Kidney (tissue), 14 donors: ENCODE results near the gene NEUROG2. TPM values are rescaled to one million over a fixed set of nuclear protein-coding genes. Genes with fewer than 3 reads are reported as not detected.

Source experiments
- DNase-seq, 5 donors: peaks; one replicate each; pipeline ENCODE4 v3.0.0-alpha.2; 2013 to 2020
- FAIRE-seq: peaks from 2 replicates; lab custom pipeline; 2012; peaks lifted over from hg19 to GRCh38; lab: Jason Lieb, UNC
- H3K27ac ChIP-seq, 2 donors: one replicate each; pipeline ENCODE4 v1.7.0; 2013; ENCODE audit warnings: low read depth in 2 of 2, low read length in 2 of 2, inconsistent platforms in 1 of 2
- H3K27me3 ChIP-seq: one replicate; pipeline ENCODE4 v1.7.1; 2013; ENCODE audit warnings: low read length, inconsistent platforms; ENCODE audit not compliant: control insufficient read depth, insufficient read depth
- H3K36me3 ChIP-seq, 3 donors: one replicate each; pipeline versions ENCODE4 v1.7.0 to v1.7.1; 2013; ENCODE audit warnings: low read length in 3 of 3, control low read depth in 1 of 3, inconsistent platforms in 1 of 3; ENCODE audit not compliant: insufficient read depth in 3 of 3, control insufficient read depth in 2 of 3
- H3K4me1 ChIP-seq, 3 donors: one replicate each; pipeline versions ENCODE4 v1.7.0 to v1.7.1; 2013; ENCODE audit warnings: low read length in 3 of 3, inconsistent platforms in 1 of 3, low read depth in 1 of 3; ENCODE audit not compliant: control insufficient read depth in 2 of 3, insufficient read depth in 2 of 3
- H3K4me3 ChIP-seq, 3 donors: one replicate each; pipeline versions ENCODE4 v1.7.0 to v1.8.1; 2013; ENCODE audit warnings: low read length in 3 of 3, control low read depth in 1 of 3, inconsistent platforms in 1 of 3
- H3K9ac ChIP-seq, 3 donors: one replicate each; pipeline versions ENCODE4 v1.7.0 to v1.7.1; 2013; ENCODE audit warnings: low read length in 3 of 3, control low read depth in 1 of 3, inconsistent platforms in 1 of 3
- H3K9me3 ChIP-seq, 3 donors: one replicate each; pipeline versions ENCODE4 v1.7.0 to v1.7.1; 2013; ENCODE audit warnings: low read length in 3 of 3, control low read depth in 1 of 3, inconsistent platforms in 1 of 3; ENCODE audit not compliant: control insufficient read depth in 2 of 3, insufficient read depth in 1 of 3
- CTCF ChIP-seq: IDR thresholded peaks from 3 replicates; pipeline ENCODE4 v1.5.1; 2012; ENCODE audit warnings: mild to moderate bottlenecking, moderate library complexity, borderline replicate concordance; ENCODE audit not compliant: insufficient read depth; ENCODE audit errors: extremely low read depth
- intact Hi-C: fragments of 100-400 bp; cut with DNase I; formaldehyde crosslinking; loops from one replicate; pipeline ENCODE4 v1.11.1; 2022
- polyA plus RNA-seq: library from polyadenylated mRNA; stranded (reverse); fragments of 350-450 nt; fragmentation: Illumina TruSeq; extraction: RNeasy Lipid Tissue Mini Kit (QIAGEN cat#74804); gene quantifications from one replicate; pipeline ENCODE4 v1.2.3, GENCODE V29; 2014; ENCODE audit warnings: low read depth, low replicate concordance; ENCODE audit not compliant: insufficient read depth
- total RNA-seq: library from RNA; stranded (reverse); fragmentation: NEBNext Ultra II Directional; extraction: Animal tissue kit (Norgen Biotek cat#: 25700); gene quantifications from one replicate; pipeline ENCODE4 v1.2.1, GENCODE V29; 2021
- donor health status: control.
- donor health status: control.
- donor health status: control.
- donor health status: control.
- donor health status: control.
- donor health status: DM: yes; HTN: yes; CAD: no.
- donor health status: Normal renal cell carcinoma (clear cell type).

Gene NEUROG2
- total and polyA plus RNA-seq, 2 donors from 2014 or later: not detected

- peaks cover 76% of the 10 kb centered on the region for H3K27me3 ChIP-seq
- no peak for FAIRE-seq
- intact Hi-C loops: no loop called here
- no peak overlapping the region for H3K27ac ChIP-seq
- peak in 4 of 5 donors; percentile 12 to 49 (median 31) for DNase-seq
- TF ChIP-seq CTCF: no peak
- H3K4me1 ChIP-seq: peaks cover 0 to 7% (median 0%) of the 10 kb centered on the region in 3 donors
- H3K9me3 ChIP-seq: no peaks in the 10 kb centered on the region
- H3K36me3 ChIP-seq: no peaks in the 10 kb centered on the region
- no peak overlapping the region for H3K9ac ChIP-seq
- H3K4me3 ChIP-seq: no peak overlapping the region
These were observed 1.2 kb upstream of the NEUROG2 start for GRCh38 chr4:112517067-112517634.

- Histone ChIP-seq H3K9ac (no peak overlapping the region), H3K4me3 (no peak overlapping the region), H3K27ac (no peak overlapping the region), H3K36me3 (no peaks in the 10 kb centered on the region), H3K9me3 (peaks cover 0 to 2% (median 0%) of the 10 kb centered on the region in 3 donors), H3K4me1 (peaks cover 0 to 7% (median 0%) of the 10 kb centered on the region in 3 donors), H3K27me3 (peaks cover 76% of the 10 kb centered on the region)
- intact Hi-C loops: no loop called here
- DNase-seq (peak; percentile 48 to 71 (median 64)), FAIRE-seq (no peak)
- no peak for TF ChIP-seq CTCF
These were observed 589 bp upstream of the NEUROG2 start for GRCh38 chr4:112516471-112517066.

GRCh38 chr4:112515198-112516065 is 548 bp downstream of the NEUROG2 start:
- DNase-seq: peak; percentile 52 to 72 (median 65)
- Histone ChIP-seq H3K27ac (no peak overlapping the region), H3K9ac (no peak overlapping the region), H3K4me3 (peak overlapping the region; percentile 50 to 61 (median 59)), H3K9me3 (peaks cover 0 to 2% (median 0%) of the 10 kb centered on the region in 3 donors), H3K36me3 (no peaks in the 10 kb centered on the region), H3K4me1 (peaks cover 0 to 10% (median 0%) of the 10 kb centered on the region in 3 donors), H3K27me3 (peaks cover 68% of the 10 kb centered on the region)
- intact Hi-C loops: no loop called here
- FAIRE-seq: no peak
- no peak for TF ChIP-seq CTCF
